Liver (tissue), 9 donors: ENCODE results near the gene CHDH. TPM values are rescaled to one million over a fixed set of nuclear protein-coding genes. Genes with fewer than 3 reads are reported as not detected.

Experiments used
- DNase-seq: peaks from one replicate; pipeline ENCODE4 v3.0.0-alpha.2; 2017; ENCODE audit warnings: low spot score
- H3K27ac ChIP-seq, 2 donors: one replicate each; pipeline ENCODE4 v1.7.0; 2013; ENCODE audit warnings: inconsistent platforms in 2 of 2, low read length in 2 of 2, control low read depth in 1 of 2, low read depth in 1 of 2, mild to moderate bottlenecking in 1 of 2
- H3K27me3 ChIP-seq, 4 donors: one replicate each; pipeline versions ENCODE4 v1.6.1 to v1.7.0; 2013; ENCODE audit warnings: low read length in 3 of 4, inconsistent platforms in 1 of 4, mild to moderate bottlenecking in 1 of 4, moderate library complexity in 1 of 4; ENCODE audit not compliant: control insufficient read depth in 4 of 4, insufficient read depth in 4 of 4
- H3K36me3 ChIP-seq, 4 donors: one replicate each; pipeline versions ENCODE4 v1.6.1 to v1.7.0; 2013; ENCODE audit warnings: low read length in 3 of 4, mild to moderate bottlenecking in 3 of 4, low read depth in 1 of 4, moderate library complexity in 1 of 4; ENCODE audit not compliant: control insufficient read depth in 4 of 4, insufficient read depth in 3 of 4
- H3K4me1 ChIP-seq, 4 donors: one replicate each; pipeline versions ENCODE4 v1.6.1 to v1.7.0; 2013; ENCODE audit warnings: low read length in 3 of 4, mild to moderate bottlenecking in 3 of 4, moderate library complexity in 1 of 4; ENCODE audit not compliant: control insufficient read depth in 4 of 4, insufficient read depth in 4 of 4
- H3K4me3 ChIP-seq, 3 donors: one replicate each; pipeline versions ENCODE4 v1.6.1 to v1.7.0; 2013; ENCODE audit warnings: low read length in 3 of 3, control low read depth in 1 of 3, low read depth in 1 of 3, mild to moderate bottlenecking in 1 of 3
- H3K9ac ChIP-seq, 2 donors: one replicate each; pipeline ENCODE4 v1.7.0; 2013; ENCODE audit warnings: low read length in 2 of 2, mild to moderate bottlenecking in 2 of 2, moderate library complexity in 2 of 2, control low read depth in 1 of 2, low read depth in 1 of 2
- H3K9me3 ChIP-seq, 4 donors: one replicate each; pipeline versions ENCODE4 v1.6.1 to v1.7.0; 2013; ENCODE audit warnings: low read length in 3 of 4; ENCODE audit not compliant: control insufficient read depth in 4 of 4
- EGR1 ChIP-seq, 2 donors: IDR thresholded peaks; 2 replicates each; pipeline ENCODE4 v1.6.1; 2016 to 2018; ENCODE audit warnings: antibody characterized with exemption in 2 of 2, low read depth in 2 of 2
- FOXA2 ChIP-seq: IDR thresholded peaks from 2 replicates; pipeline ENCODE4 v1.6.1; 2016; ENCODE audit warnings: antibody characterized with exemption
- NR2F2 ChIP-seq: IDR thresholded peaks from 2 replicates; pipeline ENCODE4 v1.6.1; 2016; ENCODE audit warnings: antibody characterized with exemption
- RXRA ChIP-seq, 2 donors: IDR thresholded peaks; 2 replicates each; pipeline ENCODE4 v1.6.1; 2017 to 2018; ENCODE audit warnings: antibody characterized with exemption in 2 of 2, mild to moderate bottlenecking in 1 of 2
- SP1 ChIP-seq: IDR thresholded peaks from 2 replicates; pipeline ENCODE4 v1.6.1; 2018; ENCODE audit warnings: antibody characterized with exemption, mild to moderate bottlenecking
- TAF1 ChIP-seq: conservative IDR thresholded peaks from 2 replicates; pipeline ENCODE4 v1.6.1; 2016; ENCODE audit warnings: antibody characterized with exemption, mild to moderate bottlenecking
- YY1 ChIP-seq: IDR thresholded peaks from 2 replicates; pipeline ENCODE4 v1.6.1; 2016; ENCODE audit warnings: antibody characterized with exemption, mild to moderate bottlenecking
- WGBS: extraction: QIAGEN DNeasy Blood & Tissue Kit; methylation state at CpG from one replicate; pipeline ENCODE4 v1.1.7; 2013; 5-methylcytosine and 5-hydroxymethylcytosine counted together
- polyA plus RNA-seq, 2 donors: library from polyadenylated mRNA; stranded (reverse) in 1 of 2; unstranded in 1 of 2; fragments of 200-250 nt in 1 of 2; fragments of >200 nt in 1 of 2; fragmentation: Nextera tagmentation in 1 of 2; extraction: Ambion mirVana in 1 of 2; gene quantifications; one replicate each; pipeline versions ENCODE4 v1.2.1 to v1.2.3, GENCODE V29; 2013 to 2015
- total RNA-seq, 2 donors: library from RNA; depleted of rRNA; stranded (reverse); fragments of >200 nt; gene quantifications; one replicate each; pipeline ENCODE4 v1.2.3, GENCODE V29; 2014
- TF ChIP-seq, protein P1 (sequence below): IDR thresholded peaks from 2 replicates; pipeline ENCODE4 v1.6.1; 2016; ENCODE audit warnings: antibody characterized with exemption
- TF ChIP-seq, protein P2 (sequence below): fragments of 150-350 bp; IDR thresholded peaks from 2 replicates; pipeline ENCODE4 v1.5.1; 2017; ENCODE audit warnings: improper control_type of control experiment, low read depth, low read length; ENCODE audit not compliant: missing input control
- TF ChIP-seq, protein P3 (sequence below): IDR thresholded peaks from 2 replicates; pipeline ENCODE4 v1.6.1; 2016; ENCODE audit warnings: antibody characterized with exemption
- donor health status: healthy.
- donor health status: healthy.
- donor health status: healthy.
- donor health status: healthy.
- donor health status: healthy.

Gene CHDH
- total and polyA plus RNA-seq, 4 donors, result 9.1 to 34.0 (median 21.2) TPM

DNA sequence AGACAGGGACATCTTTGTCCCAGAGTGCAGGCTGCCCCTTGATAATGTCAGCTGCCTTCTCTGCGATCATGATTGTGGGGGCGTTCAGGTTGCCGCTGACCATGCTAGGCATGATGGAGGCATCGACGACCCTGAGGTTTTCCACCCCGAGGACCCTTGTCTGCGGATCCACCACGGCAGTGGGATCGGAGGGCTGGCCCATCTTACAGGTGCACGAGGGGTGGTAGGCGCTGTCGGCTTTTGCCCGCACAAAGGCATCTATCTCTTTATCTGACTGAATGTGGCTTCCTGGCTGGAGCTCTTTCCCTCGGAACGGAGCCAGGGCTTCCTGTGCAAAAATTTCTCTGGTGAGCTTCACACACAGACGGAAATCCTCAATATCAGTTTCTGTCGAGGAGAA lies 28.4 kb downstream of the CHDH start:
- H3K36me3 ChIP-seq, result peaks cover 13 to 73% (median 46%) of the 10 kb centered on the region in 4 donors
- TF ChIP-seq, protein P1, sequence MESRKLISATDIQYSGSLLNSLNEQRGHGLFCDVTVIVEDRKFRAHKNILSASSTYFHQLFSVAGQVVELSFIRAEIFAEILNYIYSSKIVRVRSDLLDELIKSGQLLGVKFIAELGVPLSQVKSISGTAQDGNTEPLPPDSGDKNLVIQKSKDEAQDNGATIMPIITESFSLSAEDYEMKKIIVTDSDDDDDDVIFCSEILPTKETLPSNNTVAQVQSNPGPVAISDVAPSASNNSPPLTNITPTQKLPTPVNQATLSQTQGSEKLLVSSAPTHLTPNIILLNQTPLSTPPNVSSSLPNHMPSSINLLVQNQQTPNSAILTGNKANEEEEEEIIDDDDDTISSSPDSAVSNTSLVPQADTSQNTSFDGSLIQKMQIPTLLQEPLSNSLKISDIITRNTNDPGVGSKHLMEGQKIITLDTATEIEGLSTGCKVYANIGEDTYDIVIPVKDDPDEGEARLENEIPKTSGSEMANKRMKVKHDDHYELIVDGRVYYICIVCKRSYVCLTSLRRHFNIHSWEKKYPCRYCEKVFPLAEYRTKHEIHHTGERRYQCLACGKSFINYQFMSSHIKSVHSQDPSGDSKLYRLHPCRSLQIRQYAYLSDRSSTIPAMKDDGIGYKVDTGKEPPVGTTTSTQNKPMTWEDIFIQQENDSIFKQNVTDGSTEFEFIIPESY, result no peak
- TF ChIP-seq, protein P2, sequence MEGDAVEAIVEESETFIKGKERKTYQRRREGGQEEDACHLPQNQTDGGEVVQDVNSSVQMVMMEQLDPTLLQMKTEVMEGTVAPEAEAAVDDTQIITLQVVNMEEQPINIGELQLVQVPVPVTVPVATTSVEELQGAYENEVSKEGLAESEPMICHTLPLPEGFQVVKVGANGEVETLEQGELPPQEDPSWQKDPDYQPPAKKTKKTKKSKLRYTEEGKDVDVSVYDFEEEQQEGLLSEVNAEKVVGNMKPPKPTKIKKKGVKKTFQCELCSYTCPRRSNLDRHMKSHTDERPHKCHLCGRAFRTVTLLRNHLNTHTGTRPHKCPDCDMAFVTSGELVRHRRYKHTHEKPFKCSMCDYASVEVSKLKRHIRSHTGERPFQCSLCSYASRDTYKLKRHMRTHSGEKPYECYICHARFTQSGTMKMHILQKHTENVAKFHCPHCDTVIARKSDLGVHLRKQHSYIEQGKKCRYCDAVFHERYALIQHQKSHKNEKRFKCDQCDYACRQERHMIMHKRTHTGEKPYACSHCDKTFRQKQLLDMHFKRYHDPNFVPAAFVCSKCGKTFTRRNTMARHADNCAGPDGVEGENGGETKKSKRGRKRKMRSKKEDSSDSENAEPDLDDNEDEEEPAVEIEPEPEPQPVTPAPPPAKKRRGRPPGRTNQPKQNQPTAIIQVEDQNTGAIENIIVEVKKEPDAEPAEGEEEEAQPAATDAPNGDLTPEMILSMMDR, result no peak
- DNase-seq, result no peak

DNA sequence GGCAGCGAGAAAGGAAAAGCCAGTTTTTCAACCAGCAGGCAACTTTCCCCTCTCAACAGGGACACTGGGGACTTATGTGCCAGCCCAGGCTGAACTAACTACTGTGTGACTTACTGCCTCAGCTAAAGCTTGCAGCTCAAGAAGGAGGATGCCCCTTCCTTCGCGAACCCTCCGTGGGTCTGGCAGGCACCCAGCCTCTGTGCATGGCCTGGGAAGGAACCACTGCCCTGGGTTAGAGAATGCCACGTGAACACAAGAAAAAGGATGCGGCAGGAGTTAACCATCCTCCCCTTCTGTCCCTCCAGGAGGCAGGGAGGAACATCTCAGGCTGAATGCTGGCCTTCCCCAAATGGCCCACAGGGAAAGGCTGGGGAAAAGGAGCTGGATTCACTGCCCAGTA lies 29.0 kb downstream of the CHDH start:
- Histone ChIP-seq H3K4me3 (no peak overlapping the region), H3K27me3 (no peaks in the 10 kb centered on the region), H3K4me1 (peaks cover 0 to 7% (median 0%) of the 10 kb centered on the region in 4 donors), H3K36me3 (peaks cover 10 to 67% (median 43%) of the 10 kb centered on the region in 4 donors), H3K27ac (no peak overlapping the region), H3K9me3 (no peaks in the 10 kb centered on the region), H3K9ac (no peak overlapping the region)
- DNase-seq, result no peak
- TF ChIP-seq NR2F2 (no peak), YY1 (no peak), RXRA (IDR thresholded peaks at IDR 0.05) (no peak), FOXA2 (no peak), EGR1 (IDR thresholded peaks at IDR 0.05; ENCODE audit: low read depth in 2 of 2) (no peak), SP1 (no peak), TAF1 (no peak)
- TF ChIP-seq, protein P1, result no peak
- TF ChIP-seq, protein P3, sequence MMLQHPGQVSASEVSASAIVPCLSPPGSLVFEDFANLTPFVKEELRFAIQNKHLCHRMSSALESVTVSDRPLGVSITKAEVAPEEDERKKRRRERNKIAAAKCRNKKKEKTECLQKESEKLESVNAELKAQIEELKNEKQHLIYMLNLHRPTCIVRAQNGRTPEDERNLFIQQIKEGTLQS, result no peak
- TF ChIP-seq, protein P2, result no peak
- WGBS, result 90% methylated on average over 6 of the region's 6 CpGs

More for the DNA sequence above, 28.4 kb downstream of the CHDH start:
- Histone ChIP-seq H3K9ac (no peak overlapping the region), H3K4me1 (peaks cover 0 to 7% (median 0%) of the 10 kb centered on the region in 4 donors), H3K27me3 (no peaks in the 10 kb centered on the region), H3K9me3 (no peaks in the 10 kb centered on the region), H3K27ac (no peak overlapping the region), H3K4me3 (no peak overlapping the region)
- 86% methylated on average over 17 of the region's 17 CpGs for WGBS
